Activated CD4-positive, alpha-beta T cell treated with anti-CD3 and anti-CD28 coated beads for 36 hours (primary cell): Measurements from ENCODE around the gene NTF3. TPM values are rescaled to one million over a fixed set of nuclear protein-coding genes. Genes with fewer than 3 reads are reported as not detected.

Source experiments
- ATAC-seq: fragments of 200-7000 bp; cut with Tn5 transposase; one replicate; pipeline ENCODE4 v1.10.0; 2021; ENCODE audit warnings: mild to moderate bottlenecking, moderate library complexity
- CTCF ChIA-PET: fragments of 350-600 bp; sonication (Branson Sonifier 250); formaldehyde crosslinking; loops from one replicate; lab custom pipeline; 2021; ENCODE audit warnings: antibody characterized with exemption; lab: Charles Lee
- POLR2A ChIA-PET: fragments of 350-600 bp; sonication (Branson Sonifier 250); formaldehyde crosslinking; loops from one replicate; lab custom pipeline; 2021; ENCODE audit warnings: antibody characterized with exemption, inconsistent platforms; lab: Charles Lee
- DNase-seq: peaks from one replicate; pipeline ENCODE4 v3.0.0-alpha.2; 2020
- H3K27ac Mint-ChIP-seq: one replicate; pipeline ENCODE4 v1.8.0; 2021; ENCODE audit warnings: mixed read lengths
- H3K27me3 Mint-ChIP-seq: one replicate; pipeline ENCODE4 v1.8.0; 2021; ENCODE audit warnings: mixed read lengths
- H3K36me3 Mint-ChIP-seq: one replicate; pipeline ENCODE4 v1.8.0; 2021; ENCODE audit warnings: low read depth, mixed read lengths
- H3K4me1 Mint-ChIP-seq: one replicate; pipeline ENCODE4 v1.8.0; 2021; ENCODE audit warnings: mixed read lengths
- H3K4me3 Mint-ChIP-seq: one replicate; pipeline ENCODE4 v1.8.0; 2021; ENCODE audit warnings: mild to moderate bottlenecking, moderate library complexity, mixed read lengths
- H3K9me3 Mint-ChIP-seq: one replicate; pipeline ENCODE4 v1.8.0; 2021; ENCODE audit warnings: low read depth, mixed read lengths
- intact Hi-C, 2 experiments: fragments of 100-400 bp; cut with DNase I in 1 of 2; cut with micrococcal nuclease in 1 of 2; formaldehyde crosslinking; loops; one replicate each; pipeline versions ENCODE4 v1.14.2 to v1.15.1; 2022 to 2024; cut with DNase I, micrococcal nuclease
- total RNA-seq, 2 experiments: library from RNA; stranded (reverse); gene quantifications; one replicate each; pipeline ENCODE4 v1.2.3, GENCODE V29; 2021

NTF3 gene
- total RNA-seq, 2 experiments from 2014 or later: not detected

GRCh38 chr12:5434647-5435560, 3.0 kb downstream of the NTF3 start:
- ChIA-PET CTCF (no interaction called here), POLR2A (no interaction called here)
- intact Hi-C loops: no loop called here
- H3K27me3 Mint-ChIP-seq: peaks cover 38% of the 10 kb centered on the region
- no peak overlapping the region for H3K4me3 Mint-ChIP-seq
- ATAC-seq (no peak), DNase-seq (no peak)
- H3K4me1 Mint-ChIP-seq: peaks cover 14% of the 10 kb centered on the region
- H3K9me3 Mint-ChIP-seq: no peaks in the 10 kb centered on the region
- no peak overlapping the region for H3K27ac Mint-ChIP-seq
- H3K36me3 Mint-ChIP-seq: no peaks in the 10 kb centered on the region

- Mint-ChIP-seq H3K4me1 (peaks cover 2% of the 10 kb centered on the region), H3K27ac (no peak overlapping the region), H3K27me3 (peaks cover 27% of the 10 kb centered on the region), H3K36me3 (no peaks in the 10 kb centered on the region), H3K4me3 (no peak overlapping the region), H3K9me3 (no peaks in the 10 kb centered on the region)
- ChIA-PET CTCF (interaction anchor here (0.6 to 1.3 kb wide), 2 partner anchors 16 to 49 kb away, joined by 3 read pairs; no protein-coding TSS in a partner anchor), POLR2A (no interaction called here)
- DNase-seq (no peak), ATAC-seq (no peak)
- intact Hi-C loops: no loop called here
These were observed 5.3 kb downstream of the NTF3 start for GRCh38 chr12:5437182-5437583.

GRCh38 chr12:5437589-5437988, 5.7 kb downstream of the NTF3 start:
- Mint-ChIP-seq H3K27ac (no peak overlapping the region), H3K4me3 (no peak overlapping the region), H3K9me3 (no peaks in the 10 kb centered on the region), H3K27me3 (peaks cover 23% of the 10 kb centered on the region), H3K36me3 (no peaks in the 10 kb centered on the region), H3K4me1 (no peaks in the 10 kb centered on the region)
- CTCF ChIA-PET: no interaction called here
- POLR2A ChIA-PET: no interaction called here
- intact Hi-C loops: no loop called here
- no peak for DNase-seq
- ATAC-seq: no peak

GRCh38 chr12:5438671-5439200, 6.8 kb downstream of the NTF3 start:
- intact Hi-C loops: no loop called here
- no peak for ATAC-seq
- Mint-ChIP-seq H3K4me1 (no peaks in the 10 kb centered on the region), H3K36me3 (no peaks in the 10 kb centered on the region), H3K9me3 (no peaks in the 10 kb centered on the region), H3K27me3 (peaks cover 25% of the 10 kb centered on the region), H3K27ac (no peak overlapping the region), H3K4me3 (no peak overlapping the region)
- CTCF ChIA-PET: interaction anchor here (0.6 kb wide), 1 partner anchor 198 kb away, joined by 3 read pairs; no protein-coding TSS in a partner anchor
- no peak for DNase-seq
- POLR2A ChIA-PET: no interaction called here

GRCh38 chr12:5439371-5439771, 7.5 kb downstream of the NTF3 start:
- no peak for DNase-seq
- ChIA-PET POLR2A (no interaction called here), CTCF (no interaction called here)
- intact Hi-C loops: no loop called here
- Mint-ChIP-seq H3K27me3 (peaks cover 30% of the 10 kb centered on the region), H3K4me3 (no peak overlapping the region), H3K4me1 (no peaks in the 10 kb centered on the region), H3K9me3 (no peaks in the 10 kb centered on the region), H3K36me3 (no peaks in the 10 kb centered on the region), H3K27ac (no peak overlapping the region)
- ATAC-seq: no peak

- DNase-seq (no peak), ATAC-seq (no peak)
- no peaks in the 10 kb centered on the region for H3K4me1 Mint-ChIP-seq
- intact Hi-C loops: no loop called here
- H3K27ac Mint-ChIP-seq: no peak overlapping the region
- H3K9me3 Mint-ChIP-seq: no peaks in the 10 kb centered on the region
- H3K36me3 Mint-ChIP-seq: no peaks in the 10 kb centered on the region
- ChIA-PET CTCF (no interaction called here), POLR2A (no interaction called here)
- no peak overlapping the region for H3K4me3 Mint-ChIP-seq
- H3K27me3 Mint-ChIP-seq: peaks cover 30% of the 10 kb centered on the region
These were observed 7.9 kb downstream of the NTF3 start for GRCh38 chr12:5439788-5440300.

GRCh38 chr12:5440978-5441377, 9.1 kb downstream of the NTF3 start:
- DNase-seq: no peak
- H3K9me3 Mint-ChIP-seq: no peaks in the 10 kb centered on the region
- no peak overlapping the region for H3K27ac Mint-ChIP-seq
- intact Hi-C loops: no loop called here
- ChIA-PET CTCF (no interaction called here), POLR2A (no interaction called here)
- no peak for ATAC-seq
- no peak overlapping the region for H3K4me3 Mint-ChIP-seq
- H3K27me3 Mint-ChIP-seq: peaks cover 37% of the 10 kb centered on the region
- no peaks in the 10 kb centered on the region for H3K36me3 Mint-ChIP-seq
- H3K4me1 Mint-ChIP-seq: no peaks in the 10 kb centered on the region

GRCh38 chr12:5441497-5442236, 9.8 kb downstream of the NTF3 start:
- intact Hi-C loops: loop anchor here in 1 of 2 experiments (1.0 kb wide), 1 partner anchor 241 kb away; no protein-coding TSS in a partner anchor
- ATAC-seq (no peak), DNase-seq (no peak)
- Mint-ChIP-seq H3K27me3 (peaks cover 38% of the 10 kb centered on the region), H3K9me3 (no peaks in the 10 kb centered on the region), H3K36me3 (no peaks in the 10 kb centered on the region), H3K4me3 (no peak overlapping the region), H3K4me1 (no peaks in the 10 kb centered on the region), H3K27ac (no peak overlapping the region)
- ChIA-PET POLR2A (no interaction called here), CTCF (no interaction called here)

GRCh38 chr12:5442251-5443006, 10.5 kb downstream of the NTF3 start:
- Mint-ChIP-seq H3K27ac (no peak overlapping the region), H3K9me3 (no peaks in the 10 kb centered on the region), H3K4me1 (no peaks in the 10 kb centered on the region), H3K27me3 (peaks cover 35% of the 10 kb centered on the region), H3K36me3 (no peaks in the 10 kb centered on the region), H3K4me3 (no peak overlapping the region)
- ChIA-PET CTCF (interaction anchor here (0.7 kb wide), 1 partner anchor 13 kb away, joined by 3 read pairs; no protein-coding TSS in a partner anchor), POLR2A (no interaction called here)
- no peak for DNase-seq
- no peak for ATAC-seq
- intact Hi-C loops: loop anchor here in 1 of 2 experiments (1.0 kb wide), 1 partner anchor 242 kb away; no protein-coding TSS in a partner anchor

- H3K27me3 Mint-ChIP-seq: peaks cover 33% of the 10 kb centered on the region
- ATAC-seq (no peak), DNase-seq (no peak)
- ChIA-PET CTCF (no interaction called here), POLR2A (no interaction called here)
- H3K27ac Mint-ChIP-seq: no peak overlapping the region
- intact Hi-C loops: no loop called here
- no peak overlapping the region for H3K4me3 Mint-ChIP-seq
- H3K4me1 Mint-ChIP-seq: no peaks in the 10 kb centered on the region
- H3K9me3 Mint-ChIP-seq: no peaks in the 10 kb centered on the region
- no peaks in the 10 kb centered on the region for H3K36me3 Mint-ChIP-seq
These were observed 12.6 kb downstream of the NTF3 start for GRCh38 chr12:5444520-5444919.

GRCh38 chr12:5447320-5447719, 15.4 kb downstream of the NTF3 start:
- CTCF ChIA-PET: no interaction called here
- Mint-ChIP-seq H3K4me1 (no peaks in the 10 kb centered on the region), H3K27ac (no peak overlapping the region), H3K27me3 (peaks cover 26% of the 10 kb centered on the region), H3K4me3 (no peak overlapping the region), H3K9me3 (no peaks in the 10 kb centered on the region), H3K36me3 (no peaks in the 10 kb centered on the region)
- POLR2A ChIA-PET: no interaction called here
- DNase-seq (no peak), ATAC-seq (no peak)
- intact Hi-C loops: no loop called here
